ENCODE data around the gene TNF.
A peak's percentile ranks its signal among the peaks of the same experiment; 100 is the strongest.

The TNF gene

DNA sequence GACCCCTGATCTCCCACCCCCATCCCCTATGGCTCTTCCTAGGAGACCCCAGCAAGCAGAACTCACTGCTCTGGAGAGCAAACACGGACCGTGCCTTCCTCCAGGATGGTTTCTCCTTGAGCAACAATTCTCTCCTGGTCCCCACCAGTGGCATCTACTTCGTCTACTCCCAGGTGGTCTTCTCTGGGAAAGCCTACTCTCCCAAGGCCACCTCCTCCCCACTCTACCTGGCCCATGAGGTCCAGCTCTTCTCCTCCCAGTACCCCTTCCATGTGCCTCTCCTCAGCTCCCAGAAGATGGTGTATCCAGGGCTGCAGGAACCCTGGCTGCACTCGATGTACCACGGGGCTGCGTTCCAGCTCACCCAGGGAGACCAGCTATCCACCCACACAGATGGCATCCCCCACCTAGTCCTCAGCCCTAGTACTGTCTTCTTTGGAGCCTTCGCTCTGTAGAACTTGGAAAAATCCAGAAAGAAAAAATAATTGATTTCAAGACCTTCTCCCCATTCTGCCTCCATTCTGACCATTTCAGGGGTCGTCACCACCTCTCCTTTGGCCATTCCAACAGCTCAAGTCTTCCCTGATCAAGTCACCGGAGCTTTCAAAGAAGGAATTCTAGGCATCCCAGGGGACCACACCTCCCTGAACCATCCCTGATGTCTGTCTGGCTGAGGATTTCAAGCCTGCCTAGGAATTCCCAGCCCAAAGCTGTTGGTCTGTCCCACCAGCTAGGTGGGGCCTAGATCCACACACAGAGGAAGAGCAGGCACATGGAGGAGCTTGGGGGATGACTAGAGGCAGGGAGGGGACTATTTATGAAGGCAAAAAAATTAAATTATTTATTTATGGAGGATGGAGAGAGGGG lies 1.9 kb upstream of the TNF start:
- peaks cover 65% of the 10 kb centered on the region for H3K4me1 Mint-ChIP-seq
- no peaks in the 10 kb centered on the region for H3K27me3 Mint-ChIP-seq
- peak overlapping the region; percentile 95 for H3K27ac Mint-ChIP-seq
- H3K4me3 Mint-ChIP-seq = peak overlapping the region; percentile 96
- peaks cover 7% of the 10 kb centered on the region for H3K36me3 Mint-ChIP-seq
- no peak for DNase-seq (ENCODE audit: low spot score in 2 of 2)
- no peaks in the 10 kb centered on the region for H3K9me3 Mint-ChIP-seq
- no peak for ATAC-seq (ENCODE audit: low read depth)

DNA sequence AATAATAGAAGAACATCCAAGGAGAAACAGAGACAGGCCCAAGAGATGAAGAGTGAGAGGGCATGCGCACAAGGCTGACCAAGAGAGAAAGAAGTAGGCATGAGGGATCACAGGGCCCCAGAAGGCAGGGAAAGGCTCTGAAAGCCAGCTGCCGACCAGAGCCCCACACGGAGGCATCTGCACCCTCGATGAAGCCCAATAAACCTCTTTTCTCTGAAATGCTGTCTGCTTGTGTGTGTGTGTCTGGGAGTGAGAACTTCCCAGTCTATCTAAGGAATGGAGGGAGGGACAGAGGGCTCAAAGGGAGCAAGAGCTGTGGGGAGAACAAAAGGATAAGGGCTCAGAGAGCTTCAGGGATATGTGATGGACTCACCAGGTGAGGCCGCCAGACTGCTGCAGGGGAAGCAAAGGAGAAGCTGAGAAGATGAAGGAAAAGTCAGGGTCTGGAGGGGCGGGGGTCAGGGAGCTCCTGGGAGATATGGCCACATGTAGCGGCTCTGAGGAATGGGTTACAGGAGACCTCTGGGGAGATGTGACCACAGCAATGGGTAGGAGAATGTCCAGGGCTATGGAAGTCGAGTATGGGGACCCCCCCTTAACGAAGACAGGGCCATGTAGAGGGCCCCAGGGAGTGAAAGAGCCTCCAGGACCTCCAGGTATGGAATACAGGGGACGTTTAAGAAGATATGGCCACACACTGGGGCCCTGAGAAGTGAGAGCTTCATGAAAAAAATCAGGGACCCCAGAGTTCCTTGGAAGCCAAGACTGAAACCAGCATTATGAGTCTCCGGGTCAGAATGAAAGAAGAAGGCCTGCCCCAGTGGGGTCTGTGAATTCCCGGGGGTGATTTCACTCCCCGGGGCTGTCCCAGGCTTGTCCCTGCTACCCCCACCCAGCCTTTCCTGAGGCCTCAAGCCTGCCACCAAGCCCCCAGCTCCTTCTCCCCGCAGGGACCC lies 981 bp upstream of the TNF start:
- Mint-ChIP-seq H3K27me3 (no peaks in the 10 kb centered on the region), H3K4me1 (peaks cover 64% of the 10 kb centered on the region), H3K9me3 (no peaks in the 10 kb centered on the region), H3K36me3 (peaks cover 7% of the 10 kb centered on the region), H3K4me3 (peak overlapping the region; percentile 88), H3K27ac (peak overlapping the region; percentile 95)
- DNase-seq (ENCODE audit: low spot score in 2 of 2) = no peak
- ATAC-seq (ENCODE audit: low read depth) = no peak

DNA sequence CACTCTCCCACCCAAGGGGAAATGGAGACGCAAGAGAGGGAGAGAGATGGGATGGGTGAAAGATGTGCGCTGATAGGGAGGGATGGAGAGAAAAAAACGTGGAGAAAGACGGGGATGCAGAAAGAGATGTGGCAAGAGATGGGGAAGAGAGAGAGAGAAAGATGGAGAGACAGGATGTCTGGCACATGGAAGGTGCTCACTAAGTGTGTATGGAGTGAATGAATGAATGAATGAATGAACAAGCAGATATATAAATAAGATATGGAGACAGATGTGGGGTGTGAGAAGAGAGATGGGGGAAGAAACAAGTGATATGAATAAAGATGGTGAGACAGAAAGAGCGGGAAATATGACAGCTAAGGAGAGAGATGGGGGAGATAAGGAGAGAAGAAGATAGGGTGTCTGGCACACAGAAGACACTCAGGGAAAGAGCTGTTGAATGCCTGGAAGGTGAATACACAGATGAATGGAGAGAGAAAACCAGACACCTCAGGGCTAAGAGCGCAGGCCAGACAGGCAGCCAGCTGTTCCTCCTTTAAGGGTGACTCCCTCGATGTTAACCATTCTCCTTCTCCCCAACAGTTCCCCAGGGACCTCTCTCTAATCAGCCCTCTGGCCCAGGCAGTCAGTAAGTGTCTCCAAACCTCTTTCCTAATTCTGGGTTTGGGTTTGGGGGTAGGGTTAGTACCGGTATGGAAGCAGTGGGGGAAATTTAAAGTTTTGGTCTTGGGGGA lies 754 bp downstream of the TNF start:
- Mint-ChIP-seq H3K27me3 (no peaks in the 10 kb centered on the region), H3K4me3 (peak overlapping the region; percentile 88), H3K9me3 (no peaks in the 10 kb centered on the region), H3K27ac (peak overlapping the region; percentile 95), H3K4me1 (peaks cover 62% of the 10 kb centered on the region), H3K36me3 (peaks cover 16% of the 10 kb centered on the region)
- DNase-seq (ENCODE audit: low spot score in 2 of 2) (peak in 1 of 2 donors; percentile 30), ATAC-seq (ENCODE audit: low read depth) (peak; percentile 12)

- Mint-ChIP-seq H3K4me3 (peak overlapping the region; percentile 88), H3K36me3 (peaks cover 23% of the 10 kb centered on the region), H3K27me3 (no peaks in the 10 kb centered on the region), H3K27ac (peak overlapping the region; percentile 95), H3K4me1 (peaks cover 55% of the 10 kb centered on the region), H3K9me3 (no peaks in the 10 kb centered on the region)
- DNase-seq (ENCODE audit: low spot score in 2 of 2) (no peak), ATAC-seq (ENCODE audit: low read depth) (no peak)
Measured at GRCh38 chr6:31576897-31577578, 1.7 kb downstream of the TNF start.

DNA sequence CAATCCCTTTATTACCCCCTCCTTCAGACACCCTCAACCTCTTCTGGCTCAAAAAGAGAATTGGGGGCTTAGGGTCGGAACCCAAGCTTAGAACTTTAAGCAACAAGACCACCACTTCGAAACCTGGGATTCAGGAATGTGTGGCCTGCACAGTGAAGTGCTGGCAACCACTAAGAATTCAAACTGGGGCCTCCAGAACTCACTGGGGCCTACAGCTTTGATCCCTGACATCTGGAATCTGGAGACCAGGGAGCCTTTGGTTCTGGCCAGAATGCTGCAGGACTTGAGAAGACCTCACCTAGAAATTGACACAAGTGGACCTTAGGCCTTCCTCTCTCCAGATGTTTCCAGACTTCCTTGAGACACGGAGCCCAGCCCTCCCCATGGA lies 2.2 kb downstream of the TNF start:
- Mint-ChIP-seq H3K36me3 (peaks cover 23% of the 10 kb centered on the region), H3K27me3 (no peaks in the 10 kb centered on the region), H3K4me1 (peaks cover 55% of the 10 kb centered on the region), H3K9me3 (no peaks in the 10 kb centered on the region), H3K4me3 (peak overlapping the region; percentile 88), H3K27ac (no peak overlapping the region)
- ATAC-seq (ENCODE audit: low read depth) (no peak), DNase-seq (ENCODE audit: low spot score in 2 of 2) (no peak)

DNA sequence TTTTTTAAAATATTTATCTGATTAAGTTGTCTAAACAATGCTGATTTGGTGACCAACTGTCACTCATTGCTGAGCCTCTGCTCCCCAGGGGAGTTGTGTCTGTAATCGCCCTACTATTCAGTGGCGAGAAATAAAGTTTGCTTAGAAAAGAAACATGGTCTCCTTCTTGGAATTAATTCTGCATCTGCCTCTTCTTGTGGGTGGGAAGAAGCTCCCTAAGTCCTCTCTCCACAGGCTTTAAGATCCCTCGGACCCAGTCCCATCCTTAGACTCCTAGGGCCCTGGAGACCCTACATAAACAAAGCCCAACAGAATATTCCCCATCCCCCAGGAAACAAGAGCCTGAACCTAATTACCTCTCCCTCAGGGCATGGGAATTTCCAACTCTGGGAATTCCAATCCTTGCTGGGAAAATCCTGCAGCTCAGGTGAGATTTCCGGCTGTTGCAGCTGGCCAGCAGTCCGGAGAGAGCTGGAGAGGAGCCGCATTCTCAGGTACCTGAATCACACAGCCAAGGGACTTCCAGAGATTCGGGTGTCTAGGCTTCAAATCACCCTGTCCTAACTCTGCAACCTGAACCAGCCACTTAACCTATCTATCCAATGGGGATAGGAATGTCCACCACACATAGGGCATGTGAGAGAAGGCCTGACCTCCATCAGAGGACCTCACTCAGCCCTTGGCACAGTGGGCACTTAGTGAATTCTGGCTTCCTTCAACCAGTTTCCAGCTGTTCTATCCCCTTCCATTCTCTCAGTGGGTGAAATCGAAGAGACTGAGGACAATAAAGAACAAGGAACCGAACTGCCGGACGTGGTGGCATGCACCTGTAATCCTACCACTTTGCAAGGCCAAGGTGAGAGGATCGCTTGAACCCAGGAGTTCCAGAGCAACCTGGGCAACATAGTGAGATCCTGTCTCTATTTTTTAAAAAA lies 3.1 kb downstream of the TNF start:
- H3K9me3 Mint-ChIP-seq = no peaks in the 10 kb centered on the region
- DNase-seq (ENCODE audit: low spot score in 2 of 2) (no peak), ATAC-seq (ENCODE audit: low read depth) (no peak)
- no peaks in the 10 kb centered on the region for H3K27me3 Mint-ChIP-seq
- H3K36me3 Mint-ChIP-seq = peaks cover 23% of the 10 kb centered on the region
- H3K27ac Mint-ChIP-seq = peak overlapping the region; percentile 94
- H3K4me3 Mint-ChIP-seq = peak overlapping the region; percentile 97
- peaks cover 52% of the 10 kb centered on the region for H3K4me1 Mint-ChIP-seq

- no peak for ATAC-seq (ENCODE audit: low read depth)
- no peak for DNase-seq (ENCODE audit: low spot score in 2 of 2)
- peaks cover 45% of the 10 kb centered on the region for H3K4me1 Mint-ChIP-seq
- H3K36me3 Mint-ChIP-seq = peaks cover 23% of the 10 kb centered on the region
- no peaks in the 10 kb centered on the region for H3K27me3 Mint-ChIP-seq
- peak overlapping the region; percentile 94 for H3K27ac Mint-ChIP-seq
- H3K9me3 Mint-ChIP-seq = no peaks in the 10 kb centered on the region
- H3K4me3 Mint-ChIP-seq = peak overlapping the region; percentile 97
Measured at GRCh38 chr6:31579119-31579505, 3.7 kb downstream of the TNF start.

- Mint-ChIP-seq H3K9me3 (no peaks in the 10 kb centered on the region), H3K4me3 (peak overlapping the region; percentile 97), H3K27ac (peak overlapping the region; percentile 94), H3K36me3 (peaks cover 23% of the 10 kb centered on the region), H3K4me1 (peaks cover 41% of the 10 kb centered on the region), H3K27me3 (no peaks in the 10 kb centered on the region)
- ATAC-seq (ENCODE audit: low read depth) = no peak
- DNase-seq (ENCODE audit: low spot score in 2 of 2) = no peak
Measured at GRCh38 chr6:31579546-31580437, 4.4 kb downstream of the TNF start.

DNA sequence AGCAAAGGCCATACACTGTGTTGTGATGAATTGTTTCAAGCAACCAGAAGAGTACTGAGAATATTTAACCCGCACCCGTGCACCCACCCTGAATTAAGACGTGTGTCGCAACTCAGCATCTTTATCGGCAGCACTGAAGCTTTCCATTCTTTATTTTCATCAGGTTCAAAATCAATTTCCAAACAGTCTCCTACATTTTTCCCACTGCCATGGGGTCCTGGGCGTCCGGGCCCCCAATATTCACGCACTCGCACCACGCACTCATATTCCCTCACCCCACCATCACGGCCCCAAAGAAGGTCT lies 5.0 kb downstream of the TNF start:
- Mint-ChIP-seq H3K9me3 (no peaks in the 10 kb centered on the region), H3K27ac (peak overlapping the region; percentile 94), H3K4me1 (peaks cover 39% of the 10 kb centered on the region), H3K4me3 (peak overlapping the region; percentile 97), H3K27me3 (no peaks in the 10 kb centered on the region), H3K36me3 (peaks cover 23% of the 10 kb centered on the region)
- ATAC-seq (ENCODE audit: low read depth) (no peak), DNase-seq (ENCODE audit: low spot score in 2 of 2) (no peak)

DNA sequence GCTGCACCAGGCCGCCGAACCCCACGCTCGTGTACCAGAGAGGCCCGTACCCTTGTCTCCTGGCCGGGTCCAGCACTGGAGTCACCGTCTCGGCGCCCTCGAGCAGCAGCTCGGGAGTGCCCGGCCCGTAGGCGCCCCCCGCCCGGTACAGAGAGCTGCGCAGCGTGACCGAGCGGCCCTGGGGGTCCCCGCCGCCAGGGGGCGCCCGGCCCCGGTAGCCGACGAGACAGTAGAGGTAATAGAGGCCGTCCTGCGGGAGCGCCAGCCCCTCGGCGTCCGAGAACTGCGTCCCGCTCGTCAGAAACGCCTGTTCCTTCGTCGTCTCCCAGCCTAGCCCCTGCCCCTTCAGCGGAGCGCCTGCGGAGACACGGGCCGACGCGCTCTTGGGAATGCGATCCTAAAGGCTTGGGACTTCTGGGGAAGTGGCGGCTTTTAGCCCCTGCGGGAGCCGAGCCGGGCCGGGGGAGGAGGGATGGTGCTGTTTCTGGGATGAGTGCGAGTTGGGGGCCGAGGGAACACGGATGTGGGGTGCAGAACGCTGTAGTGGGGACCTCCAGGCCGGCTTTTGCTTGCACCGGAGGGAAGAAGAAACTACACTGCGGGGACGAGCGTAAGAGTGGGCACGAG lies 5.6 kb downstream of the TNF start:
- no peaks in the 10 kb centered on the region for H3K27me3 Mint-ChIP-seq
- ATAC-seq (ENCODE audit: low read depth) = peak; percentile 69
- peak overlapping the region; percentile 94 for H3K27ac Mint-ChIP-seq
- DNase-seq (ENCODE audit: low spot score in 2 of 2) = peak; percentile 87 to 92
- H3K36me3 Mint-ChIP-seq = peaks cover 21% of the 10 kb centered on the region
- no peaks in the 10 kb centered on the region for H3K9me3 Mint-ChIP-seq
- peak overlapping the region; percentile 97 for H3K4me3 Mint-ChIP-seq
- H3K4me1 Mint-ChIP-seq = peaks cover 40% of the 10 kb centered on the region

DNA sequence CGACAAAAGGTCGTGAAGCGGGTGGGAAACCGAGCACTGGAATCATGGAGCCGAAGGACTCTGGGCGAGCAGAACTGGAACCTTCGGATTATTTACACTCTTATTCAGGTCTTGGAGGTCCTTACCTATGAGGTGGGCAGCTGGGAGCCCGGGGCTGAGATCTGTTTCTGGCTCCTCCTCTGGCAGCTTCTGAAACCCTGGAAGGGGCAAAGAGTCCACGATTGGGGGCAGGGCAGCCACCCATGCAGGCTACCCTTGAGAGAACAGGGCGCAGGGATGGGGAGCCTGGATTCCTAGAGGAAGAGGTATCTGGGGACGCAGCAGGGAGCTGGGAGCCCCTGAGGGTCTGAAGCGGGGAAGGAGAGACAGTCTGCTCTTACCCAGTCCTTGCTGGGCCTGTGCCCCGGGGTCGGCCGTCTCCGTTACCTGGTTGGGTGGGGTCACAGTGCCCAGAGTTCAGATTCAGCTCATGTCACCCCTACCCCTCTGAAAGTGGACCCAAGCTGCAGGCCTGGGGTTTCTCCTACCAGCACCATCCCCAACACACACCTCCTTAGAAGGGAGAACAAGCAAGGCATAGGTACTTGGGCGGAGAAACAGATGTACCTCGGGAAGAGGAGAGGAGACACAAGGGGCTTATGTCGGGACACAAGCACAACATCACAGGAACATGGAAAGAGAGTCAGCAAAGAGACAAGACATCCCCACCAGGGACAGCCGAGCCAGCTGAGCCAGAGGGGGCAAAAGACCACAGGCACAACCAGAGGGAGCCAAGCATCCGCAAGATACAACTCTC lies 6.3 kb downstream of the TNF start:
- H3K36me3 Mint-ChIP-seq = peaks cover 18% of the 10 kb centered on the region
- no peaks in the 10 kb centered on the region for H3K27me3 Mint-ChIP-seq
- H3K9me3 Mint-ChIP-seq = no peaks in the 10 kb centered on the region
- peak overlapping the region; percentile 94 for H3K27ac Mint-ChIP-seq
- H3K4me1 Mint-ChIP-seq = peaks cover 37% of the 10 kb centered on the region
- ATAC-seq (ENCODE audit: low read depth) (no peak), DNase-seq (ENCODE audit: low spot score in 2 of 2) (peak in 1 of 2 donors; percentile 27)
- H3K4me3 Mint-ChIP-seq = peak overlapping the region; percentile 97
